IPS DF 19.7 (cell line): ENCODE data around the gene SEMA3C.
A peak's percentile ranks its signal among the peaks of the same experiment; 100 is the strongest.

Source experiments
- DNase-seq: peaks from one replicate; pipeline ENCODE4 v3.0.0-alpha.2; 2013; ENCODE audit warnings: low read depth, low spot score

The SEMA3C gene

GRCh38 chr7:80736371-80737125 is 182.3 kb downstream of the SEMA3C start:
- no peak for DNase-seq

DNA sequence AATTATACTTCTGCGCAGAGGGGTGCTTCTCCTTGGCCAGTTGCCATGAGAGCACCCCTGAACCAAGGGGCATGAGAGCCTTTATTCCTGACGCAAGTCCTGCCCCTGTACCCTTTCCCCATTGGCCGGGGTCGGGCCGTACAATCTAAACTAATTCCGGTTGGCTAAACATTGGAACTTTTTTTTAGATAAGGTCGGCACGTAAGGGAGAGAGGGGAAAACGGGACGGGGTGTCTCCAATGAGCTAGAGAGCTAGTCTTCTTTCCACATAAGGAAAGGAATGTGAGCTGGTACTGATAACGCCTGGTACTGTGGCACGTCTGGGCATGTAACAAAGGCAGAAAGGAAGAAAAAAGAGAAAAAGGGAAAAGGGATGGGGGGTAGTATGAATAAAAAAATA is 183.5 kb downstream of the SEMA3C start:
- DNase-seq = no peak

DNA sequence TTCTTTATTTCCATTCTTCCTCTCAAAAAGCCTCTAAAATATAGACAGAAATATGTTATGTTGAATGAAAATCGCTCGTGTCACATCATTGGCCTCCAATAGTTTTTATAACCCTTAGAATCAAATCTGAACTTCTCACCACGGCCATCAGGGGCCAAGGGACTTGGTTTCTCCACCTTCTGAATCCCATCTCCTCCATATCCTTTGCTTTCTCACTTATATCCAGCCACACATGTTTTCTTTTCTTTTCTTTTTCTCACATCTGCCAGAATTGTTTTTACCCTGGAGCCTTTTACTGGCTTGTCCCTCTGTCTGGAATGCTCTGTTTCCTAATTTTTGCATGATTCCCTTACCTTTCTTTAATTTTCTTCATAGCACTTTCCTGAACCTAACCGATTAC is 184.8 kb downstream of the SEMA3C start:
- no peak for DNase-seq

DNA sequence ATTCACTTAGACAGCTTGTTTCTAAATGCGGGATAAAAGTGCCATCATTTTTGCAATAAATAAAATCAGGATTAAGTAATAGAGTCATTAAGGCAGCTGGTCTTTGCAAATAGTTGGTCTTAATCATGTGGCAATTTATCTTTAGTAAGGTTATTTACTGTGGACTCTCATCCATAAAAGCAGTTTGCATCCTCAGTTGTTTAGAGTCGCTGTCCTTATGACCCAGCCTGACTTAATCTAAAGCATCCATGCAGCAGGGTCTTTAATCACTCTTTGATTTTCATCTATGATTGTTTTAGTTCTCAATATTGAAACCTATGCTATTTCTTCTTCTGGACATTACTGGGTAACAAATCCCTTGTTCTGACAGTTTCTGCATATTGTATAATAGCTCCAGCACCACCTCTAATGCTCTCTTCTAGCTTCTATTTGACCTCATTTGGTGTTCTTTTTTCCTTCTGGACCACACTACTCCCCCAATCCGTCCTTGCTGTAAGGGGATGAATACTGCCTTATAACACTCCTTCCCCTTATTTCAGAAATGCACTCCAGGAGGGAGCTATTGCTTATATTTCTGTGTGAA is 185.4 kb downstream of the SEMA3C start:
- no peak for DNase-seq

GRCh38 chr7:80732630-80733029 is 186.2 kb downstream of the SEMA3C start:
- no peak for DNase-seq

GRCh38 chr7:80731281-80731680 is 187.6 kb downstream of the SEMA3C start:
- DNase-seq = no peak

- no peak for DNase-seq
Observed at GRCh38 chr7:80729591-80730320, 189.1 kb downstream of the SEMA3C start.

GRCh38 chr7:80726666-80727065 is 192.2 kb downstream of the SEMA3C start:
- no peak for DNase-seq

GRCh38 chr7:80725181-80725611 is 193.7 kb downstream of the SEMA3C start:
- DNase-seq = no peak

DNA sequence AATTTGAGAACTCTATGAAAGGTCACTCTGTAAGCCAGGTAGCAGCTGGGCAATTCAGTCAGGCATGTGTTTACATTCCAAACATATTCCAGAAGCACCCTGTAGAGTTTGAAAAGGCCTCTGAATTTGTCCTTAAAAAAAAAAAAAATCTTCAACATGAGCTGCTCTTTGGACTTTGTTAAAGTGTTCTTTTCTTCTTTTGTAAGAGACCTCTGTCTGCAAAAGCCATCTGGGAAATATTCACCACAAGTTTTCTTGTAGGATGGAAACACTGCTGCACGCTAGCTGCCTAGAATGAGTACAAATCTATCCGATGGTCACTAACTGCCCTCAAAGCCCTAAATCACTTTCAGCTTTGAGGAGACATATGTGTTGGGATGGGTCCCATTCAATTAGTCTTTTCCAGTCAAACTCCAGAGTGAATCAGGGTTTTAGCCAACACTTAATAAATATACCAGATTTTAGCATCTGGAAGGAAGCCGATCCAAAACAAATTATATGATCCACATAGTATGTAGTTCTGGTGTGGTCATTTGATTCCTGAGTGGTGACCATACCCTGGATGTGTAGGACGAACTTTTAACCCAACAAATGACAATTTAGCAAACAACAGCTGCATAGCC is 194.5 kb downstream of the SEMA3C start:
- peak; percentile 70 for DNase-seq

DNA sequence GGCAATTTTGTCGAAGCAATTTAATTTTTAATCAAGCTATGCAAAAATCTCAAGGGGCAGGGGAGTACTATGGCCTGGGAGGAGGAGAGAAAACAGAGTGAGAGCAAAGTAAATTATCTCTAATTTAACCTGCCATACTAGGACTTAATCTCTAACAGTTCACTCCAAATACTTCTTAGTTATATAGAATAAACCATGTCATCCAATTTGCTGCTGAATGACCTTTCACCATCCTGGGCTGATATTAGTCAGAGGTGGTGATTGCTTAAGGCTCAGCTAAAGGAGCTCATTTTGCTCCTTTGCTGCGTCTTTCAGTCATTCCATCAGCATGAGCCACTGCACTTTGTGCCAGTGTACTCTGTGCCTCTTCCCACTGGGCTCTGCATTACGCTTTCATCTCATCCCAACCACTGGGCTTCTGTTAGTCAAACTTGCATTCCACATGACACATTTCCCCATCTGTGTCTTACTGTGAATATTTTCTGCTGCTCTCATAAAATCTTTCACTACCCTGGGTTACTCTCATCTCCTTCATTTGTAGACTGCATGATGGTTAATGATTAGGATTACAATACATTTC is 196.1 kb downstream of the SEMA3C start:
- no peak for DNase-seq

DNA sequence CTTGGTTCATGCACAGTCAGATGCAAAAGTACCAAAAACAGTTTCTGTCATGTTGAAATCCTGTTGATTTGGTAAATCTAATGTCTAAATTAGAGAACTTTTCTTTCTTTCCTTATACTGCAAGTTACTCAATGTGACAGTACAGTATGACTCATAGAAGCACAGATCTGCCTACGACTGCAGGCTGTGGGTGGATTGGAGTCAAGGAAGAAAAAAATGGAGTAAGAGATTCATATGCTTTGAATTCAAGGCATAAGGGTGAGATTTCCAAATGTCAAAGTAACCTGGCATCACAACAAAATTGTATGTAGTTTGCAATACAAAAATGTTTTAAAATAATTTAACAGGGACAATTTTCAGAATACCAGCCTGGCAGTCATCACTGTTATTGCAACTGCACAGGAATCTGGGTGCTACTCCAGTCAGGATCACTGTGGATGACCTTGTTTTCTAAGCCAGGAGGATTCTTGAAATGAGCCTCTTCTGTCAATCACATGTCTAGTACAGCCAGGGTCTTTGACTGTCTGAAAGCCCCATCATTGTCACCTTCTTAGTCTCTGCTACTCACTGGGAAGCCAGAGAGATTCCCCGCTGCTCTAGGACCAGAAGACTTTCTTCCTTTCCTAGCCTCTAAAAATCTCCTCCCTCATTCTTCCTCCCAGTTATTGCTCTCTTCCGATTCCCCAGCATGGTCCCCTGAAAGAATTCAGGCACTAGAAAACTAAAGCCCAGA is 196.8 kb downstream of the SEMA3C start:
- no peak for DNase-seq

GRCh38 chr7:80720146-80720545 is 198.7 kb downstream of the SEMA3C start:
- DNase-seq = no peak

GRCh38 chr7:80719261-80719660 is 199.6 kb downstream of the SEMA3C start:
- DNase-seq = no peak

DNA sequence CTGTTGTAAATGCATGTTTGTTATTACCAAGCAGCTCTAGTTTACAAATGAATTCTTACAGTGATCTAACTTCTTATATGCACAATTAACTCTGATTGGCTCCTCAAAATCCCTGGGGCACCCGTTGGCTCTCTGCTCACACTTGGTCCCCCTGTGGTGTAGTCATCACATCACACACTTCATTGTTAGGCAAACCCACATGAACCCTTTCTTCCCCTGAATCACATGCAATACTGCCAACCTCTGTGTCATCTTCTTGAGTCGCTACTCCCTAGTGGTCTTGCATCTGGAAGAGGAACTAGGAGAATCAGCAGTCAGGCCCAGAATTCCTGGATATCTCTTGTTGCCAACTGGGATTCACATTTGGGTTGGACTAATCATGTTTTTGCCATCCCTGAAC is 207.3 kb downstream of the SEMA3C start:
- DNase-seq = no peak

- DNase-seq = no peak
Observed at GRCh38 chr7:80708123-80708522, 210.7 kb downstream of the SEMA3C start.

DNA sequence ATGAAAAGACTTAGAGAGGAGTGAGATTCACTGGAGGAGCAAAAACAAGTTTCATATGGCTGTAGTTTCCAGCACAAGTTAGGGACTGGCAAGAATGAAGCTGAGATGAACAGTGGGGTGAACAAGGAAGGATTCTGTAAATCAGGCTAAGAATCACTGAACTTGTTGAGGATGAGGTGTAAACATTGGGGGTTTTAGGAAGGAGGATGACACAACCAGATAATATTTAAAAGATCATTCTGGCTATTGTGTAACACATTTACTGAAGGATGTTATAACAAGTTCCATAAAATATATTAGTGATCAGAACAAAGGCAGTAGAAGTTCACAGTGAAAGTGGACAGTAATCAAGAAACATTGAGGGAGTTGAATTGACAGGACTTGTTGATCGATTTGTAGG is 211.5 kb downstream of the SEMA3C start:
- DNase-seq = no peak

DNA sequence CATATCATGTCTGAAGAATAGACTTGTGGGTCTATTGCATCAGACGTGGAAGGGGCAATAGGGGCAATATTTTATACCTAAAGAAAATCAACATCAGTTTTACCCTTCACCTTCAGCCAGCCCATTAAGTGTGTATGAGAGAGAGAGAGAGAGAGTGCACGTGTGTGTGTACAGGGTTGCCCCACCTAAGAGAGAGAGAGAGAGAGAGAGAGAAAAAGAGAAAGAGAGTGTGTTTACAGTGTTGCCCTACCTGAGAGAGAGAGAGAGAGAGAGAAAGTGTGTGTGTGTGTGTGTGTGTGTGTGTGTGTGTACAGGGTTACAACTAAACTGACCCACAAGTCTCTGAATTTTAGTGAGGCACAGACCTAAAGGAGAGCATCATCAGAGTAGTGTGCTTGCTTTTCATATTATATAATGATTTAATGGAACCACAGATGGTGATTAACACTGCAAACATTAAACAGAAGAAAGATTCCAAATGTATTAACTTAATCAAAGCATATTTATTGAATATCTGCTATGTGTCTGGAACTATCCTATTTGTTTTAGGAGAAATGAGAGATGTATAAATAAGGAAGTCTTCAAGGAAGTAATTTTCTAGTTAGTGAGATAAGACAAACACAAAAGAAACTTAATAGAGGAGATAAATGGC is 213.6 kb downstream of the SEMA3C start:
- DNase-seq = no peak

DNA sequence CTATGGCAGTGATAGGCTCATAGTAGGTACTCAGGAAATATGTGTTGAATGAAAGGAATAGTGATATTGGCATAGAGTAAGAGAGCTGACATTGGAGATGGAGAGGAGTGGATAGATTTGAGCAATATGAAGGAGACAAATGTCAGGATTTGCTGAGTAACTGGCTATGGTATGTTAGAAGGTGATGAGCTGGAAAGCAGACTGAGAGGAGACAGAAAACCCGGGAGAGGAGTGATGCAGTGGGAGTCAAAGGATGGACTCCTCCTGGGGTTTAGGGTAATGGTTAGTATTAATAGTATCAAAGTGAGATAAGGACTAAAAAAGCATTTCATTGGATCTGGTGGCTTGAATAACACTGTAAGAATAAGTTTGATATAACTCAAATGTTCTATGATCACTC is 215.6 kb downstream of the SEMA3C start:
- DNase-seq = no peak

DNA sequence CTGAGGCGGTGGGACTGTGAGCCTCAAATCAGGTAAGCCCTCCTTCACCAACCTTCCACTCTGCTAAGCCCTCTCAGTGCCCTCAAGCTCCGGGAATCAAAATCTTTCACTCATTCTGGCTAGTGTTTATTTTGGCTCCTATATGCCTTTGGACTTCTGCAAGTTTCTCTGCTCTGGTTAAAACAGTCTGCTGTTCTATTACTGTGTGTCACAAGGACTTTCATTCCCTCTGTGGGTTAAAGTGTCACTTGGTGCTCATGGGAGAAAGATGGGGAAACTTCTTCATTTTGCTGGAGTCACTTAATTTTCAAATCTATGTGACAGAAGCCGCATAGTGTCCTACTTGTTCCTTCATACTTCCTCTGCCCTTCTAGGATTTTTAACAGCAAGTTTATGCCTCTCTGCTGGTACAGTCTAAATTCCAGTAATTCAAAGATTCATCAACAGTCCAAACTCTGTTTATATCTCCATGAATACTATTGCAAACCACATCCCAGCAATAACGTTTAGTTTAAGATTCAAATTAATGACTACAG is 219.1 kb downstream of the SEMA3C start:
- DNase-seq = no peak
